Fibroblast of mammary gland (primary cell): ENCODE data around the gene TIFAB.
"Not testable (repeated sequence)": the region's sequence is repeated elsewhere in the genome, so short reads cannot be mapped to it uniquely, and the experiment has no call there.

ENCODE experiments used
- DNase-seq: peaks from one replicate; pipeline ENCODE4 v3.0.0-alpha.2; 2010; ENCODE audit warnings: low read depth
- H3K4me3 ChIP-seq: 2 replicates; pipeline ENCODE4 v1.5.1; 2011; ENCODE audit warnings: low read depth, mild to moderate bottlenecking, low read length, moderate library complexity; ENCODE audit not compliant: control insufficient read depth
- TF ChIP-seq, protein P1 (sequence below): conservative IDR thresholded peaks from 2 replicates; pipeline ENCODE4 v1.5.1; 2011; ENCODE audit warnings: low read depth, low read length, inconsistent platforms; ENCODE audit not compliant: control insufficient read depth, insufficient read depth

TIFAB gene, protein sequence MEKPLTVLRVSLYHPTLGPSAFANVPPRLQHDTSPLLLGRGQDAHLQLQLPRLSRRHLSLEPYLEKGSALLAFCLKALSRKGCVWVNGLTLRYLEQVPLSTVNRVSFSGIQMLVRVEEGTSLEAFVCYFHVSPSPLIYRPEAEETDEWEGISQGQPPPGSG

DNA sequence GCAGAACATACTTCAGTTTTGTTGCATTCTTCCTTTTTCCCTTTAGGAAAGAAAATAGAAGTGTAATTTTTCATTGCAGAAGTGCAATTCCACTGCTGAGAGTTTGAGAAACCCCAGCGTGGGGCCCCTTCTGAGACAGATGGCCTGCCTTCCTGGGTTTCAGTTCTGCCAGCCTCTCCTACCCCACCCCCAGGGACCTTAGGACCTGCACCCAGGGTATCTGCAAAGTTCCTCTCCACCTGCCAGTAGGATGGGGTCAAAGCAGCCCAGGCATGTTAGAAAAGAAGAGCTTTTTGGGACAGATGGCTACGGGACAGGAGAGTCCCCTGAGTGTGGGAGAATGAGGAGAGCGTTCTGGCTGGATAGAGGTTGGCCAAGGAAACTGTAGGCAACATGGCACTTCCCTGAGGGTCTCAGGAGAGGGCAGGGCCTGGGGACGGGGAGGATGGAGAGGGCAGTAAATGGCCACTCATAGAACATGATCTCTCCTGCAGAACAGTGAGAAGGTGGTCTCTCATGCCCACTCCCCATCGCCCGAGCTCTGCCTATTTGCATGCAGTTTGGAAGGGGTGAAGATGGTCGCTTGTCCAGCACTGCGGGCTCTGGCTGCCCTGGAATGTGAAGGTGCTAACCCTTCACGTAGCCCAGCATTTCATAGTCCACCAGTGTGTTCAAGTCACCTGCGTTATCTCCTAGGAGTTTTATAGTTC lies at the start of gene TIFAB:
Gene TIFAB, minus strand, starts transcription at position 31 of the 710 bp plus-strand sequence. CDS start 2,412 bp downstream, outside the sequence.
- TF ChIP-seq, protein P1, sequence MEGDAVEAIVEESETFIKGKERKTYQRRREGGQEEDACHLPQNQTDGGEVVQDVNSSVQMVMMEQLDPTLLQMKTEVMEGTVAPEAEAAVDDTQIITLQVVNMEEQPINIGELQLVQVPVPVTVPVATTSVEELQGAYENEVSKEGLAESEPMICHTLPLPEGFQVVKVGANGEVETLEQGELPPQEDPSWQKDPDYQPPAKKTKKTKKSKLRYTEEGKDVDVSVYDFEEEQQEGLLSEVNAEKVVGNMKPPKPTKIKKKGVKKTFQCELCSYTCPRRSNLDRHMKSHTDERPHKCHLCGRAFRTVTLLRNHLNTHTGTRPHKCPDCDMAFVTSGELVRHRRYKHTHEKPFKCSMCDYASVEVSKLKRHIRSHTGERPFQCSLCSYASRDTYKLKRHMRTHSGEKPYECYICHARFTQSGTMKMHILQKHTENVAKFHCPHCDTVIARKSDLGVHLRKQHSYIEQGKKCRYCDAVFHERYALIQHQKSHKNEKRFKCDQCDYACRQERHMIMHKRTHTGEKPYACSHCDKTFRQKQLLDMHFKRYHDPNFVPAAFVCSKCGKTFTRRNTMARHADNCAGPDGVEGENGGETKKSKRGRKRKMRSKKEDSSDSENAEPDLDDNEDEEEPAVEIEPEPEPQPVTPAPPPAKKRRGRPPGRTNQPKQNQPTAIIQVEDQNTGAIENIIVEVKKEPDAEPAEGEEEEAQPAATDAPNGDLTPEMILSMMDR, result no peak
- DNase-seq, result no peak

DNA sequence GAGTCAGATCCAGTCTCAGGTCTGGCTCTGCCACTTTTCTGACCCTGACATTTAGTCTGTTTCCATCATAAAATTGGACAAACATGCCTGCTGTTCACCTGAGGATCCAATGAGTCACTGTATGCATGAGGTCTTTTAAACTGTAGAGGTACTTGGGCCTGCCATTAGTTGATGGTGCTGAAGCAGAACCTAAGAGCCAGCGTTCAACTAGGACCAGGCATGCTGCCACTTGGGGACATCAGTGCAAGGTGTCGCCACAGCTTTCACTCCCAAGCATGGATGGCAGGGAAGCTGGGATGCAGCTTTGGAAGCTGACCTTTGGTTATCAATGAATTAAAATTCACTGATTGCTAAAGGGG lies 46.5 kb upstream of the TIFAB start:
- H3K4me3 ChIP-seq, result no peak overlapping the region
- TF ChIP-seq, protein P1, result no peak
- no peak for DNase-seq

More for the DNA sequence above, at the start of gene TIFAB:
- H3K4me3 ChIP-seq, result no peak within 1 kb of the TSS

DNA sequence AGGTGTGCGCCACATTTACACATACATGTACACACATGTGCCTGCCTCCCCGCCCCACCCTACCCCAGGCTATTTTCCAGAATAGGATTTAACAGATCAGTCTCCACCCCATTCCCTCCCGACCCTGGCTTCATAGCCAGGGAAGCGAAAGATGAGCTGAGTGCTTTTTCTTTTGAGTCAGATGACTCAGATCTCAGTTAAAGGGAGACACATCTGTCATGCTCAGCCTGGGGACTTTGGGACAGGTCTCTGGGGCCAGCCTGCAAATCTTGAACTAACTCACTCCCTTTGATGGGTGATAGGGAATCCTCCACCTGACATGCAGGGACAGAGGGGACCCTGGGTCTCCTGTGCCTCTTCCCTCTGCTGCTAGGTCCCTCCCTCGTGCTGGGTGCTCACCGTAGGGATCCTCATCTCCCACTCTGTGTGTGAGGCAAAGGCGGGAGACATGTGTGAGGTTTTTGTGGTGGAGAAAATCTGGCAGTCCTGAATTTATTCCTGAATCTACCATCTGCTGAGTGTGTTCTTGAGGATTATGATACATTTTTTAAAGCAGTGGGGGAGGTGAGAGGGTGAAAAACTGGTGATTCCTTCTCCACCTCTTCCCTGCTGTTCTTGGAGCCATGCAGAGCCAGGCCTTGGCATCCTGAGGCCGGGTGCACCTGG lies 46.0 kb upstream of the TIFAB start:
- no peak for DNase-seq
- TF ChIP-seq, protein P1, result no peak
- H3K4me3 ChIP-seq, result no peak overlapping the region

DNA sequence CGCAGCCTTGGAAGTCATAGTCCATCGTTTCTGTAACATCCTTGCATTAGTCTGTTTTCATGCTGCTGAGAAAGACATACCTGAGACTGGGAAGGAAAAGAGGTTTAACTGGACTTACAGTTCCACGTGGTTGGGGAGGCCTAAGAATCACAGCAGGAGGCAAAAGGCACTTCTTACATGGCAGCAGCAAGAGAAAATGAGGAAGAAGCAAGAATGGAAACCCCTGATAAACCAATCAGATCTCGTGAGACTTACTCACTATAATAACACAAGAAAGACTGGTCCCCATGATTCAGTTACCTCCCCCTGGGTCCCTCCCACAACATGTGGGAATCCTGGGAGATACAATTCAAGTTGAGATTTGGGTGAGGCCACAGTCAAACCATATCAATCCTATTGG lies 43.4 kb upstream of the TIFAB start:
- H3K4me3 ChIP-seq, DNase-seq: not testable (repeated sequence)

DNA sequence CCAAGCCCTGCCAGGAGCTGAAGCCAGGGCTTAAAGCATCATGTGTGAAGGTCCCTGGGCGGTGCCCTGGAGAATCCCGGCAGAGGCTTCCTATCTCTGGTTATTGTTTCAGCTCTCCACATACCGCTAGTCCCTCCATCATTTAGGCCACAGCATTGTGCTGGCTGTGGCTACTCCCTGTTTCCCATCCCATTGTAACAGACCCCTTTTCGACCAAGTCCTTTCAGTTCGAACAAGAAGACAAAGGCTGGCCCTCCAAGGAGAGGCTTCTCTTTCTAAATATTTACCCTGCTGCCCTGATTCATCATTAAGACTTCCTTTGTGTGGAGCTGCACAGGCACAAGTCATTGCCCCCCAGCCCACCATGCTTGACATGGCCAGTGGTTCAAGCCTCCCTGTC lies 42.0 kb upstream of the TIFAB start:
- H3K4me3 ChIP-seq, result no peak overlapping the region
- TF ChIP-seq, protein P1, result no peak
- no peak for DNase-seq

DNA sequence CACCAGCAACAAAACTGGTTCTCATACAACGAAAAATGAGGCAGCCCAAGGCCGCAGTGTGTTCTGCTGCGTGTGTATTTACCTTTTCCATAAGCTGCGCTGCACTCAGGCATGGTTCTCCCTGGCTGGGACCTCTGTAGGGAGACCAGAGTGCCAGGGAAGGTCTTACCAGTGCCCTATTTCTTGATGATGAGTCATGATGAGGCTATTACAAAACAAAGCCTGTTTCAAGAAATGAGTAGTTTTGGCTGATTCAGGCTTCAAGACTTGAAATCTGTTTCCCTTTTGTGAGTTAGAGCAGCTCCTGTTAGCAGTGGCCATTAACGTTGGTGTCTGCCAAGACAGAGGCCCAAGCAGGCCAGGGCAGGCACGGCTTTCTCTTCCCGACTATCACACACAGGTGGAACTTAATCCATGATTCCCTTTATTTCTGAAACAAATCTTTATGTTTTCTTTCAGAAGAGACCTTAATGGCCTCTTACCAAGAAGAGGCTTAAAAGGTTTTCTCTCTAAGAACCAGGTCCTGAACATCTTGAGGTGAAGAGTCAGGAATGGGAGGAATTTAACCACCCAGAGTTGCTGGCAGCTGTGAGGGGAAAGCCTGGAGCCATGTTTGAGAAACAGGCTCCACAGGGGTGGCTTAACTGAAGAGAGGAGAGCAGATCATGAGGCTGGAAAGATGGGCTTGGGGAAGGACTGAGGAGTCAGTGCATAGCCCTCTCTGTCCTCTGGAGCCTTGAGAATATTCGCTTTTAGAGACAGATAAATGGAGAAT lies 41.4 kb upstream of the TIFAB start:
- DNase-seq, result peak; percentile 92
- TF ChIP-seq, protein P1, result no peak
- no peak overlapping the region for H3K4me3 ChIP-seq

DNA sequence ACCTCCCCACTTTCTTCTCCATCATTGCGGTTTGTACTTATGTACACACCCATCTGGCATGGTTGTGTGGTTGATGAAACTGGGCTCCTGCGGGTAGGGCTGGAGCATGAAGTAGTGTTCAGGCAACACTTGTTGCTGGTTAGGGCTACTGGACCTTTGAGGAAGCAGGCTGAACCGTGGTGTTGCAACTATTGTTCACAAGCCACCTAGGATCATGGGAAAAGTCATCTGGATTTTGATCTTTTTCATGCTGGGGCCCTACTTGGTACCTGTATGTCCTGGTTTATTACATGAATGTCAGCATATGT lies 40.1 kb upstream of the TIFAB start:
- no peak overlapping the region for H3K4me3 ChIP-seq
- TF ChIP-seq, protein P1, result no peak
- DNase-seq, result no peak
